ENCODE results near the gene ACOT7.
"Not testable (repeated sequence)": the region's sequence is repeated elsewhere in the genome, so short reads cannot be mapped to it uniquely, and the experiment has no call there.

ACOT7 gene

GRCh38 chr1:6431645-6432579, 38.3 kb upstream of the ACOT7 start:
- H3K9me3 ChIP-seq (ENCODE audit: control insufficient read depth, low read length); H3K36me3 ChIP-seq (ENCODE audit: control insufficient read depth, insufficient read depth, low read length); DNase-seq; H3K27ac ChIP-seq (ENCODE audit: insufficient read depth, low read length, poor library complexity, severe bottlenecking); H3K4me3 ChIP-seq (ENCODE audit: insufficient read depth, low read depth, low read length, poor library complexity, severe bottlenecking); H3K4me1 ChIP-seq (ENCODE audit: control insufficient read depth, insufficient read depth, low read length, poor library complexity, severe bottlenecking); H3K27me3 ChIP-seq (replicated peaks; ENCODE audit: control insufficient read depth, insufficient read depth, low read length, poor library complexity, severe bottlenecking): not testable (repeated sequence)

DNA sequence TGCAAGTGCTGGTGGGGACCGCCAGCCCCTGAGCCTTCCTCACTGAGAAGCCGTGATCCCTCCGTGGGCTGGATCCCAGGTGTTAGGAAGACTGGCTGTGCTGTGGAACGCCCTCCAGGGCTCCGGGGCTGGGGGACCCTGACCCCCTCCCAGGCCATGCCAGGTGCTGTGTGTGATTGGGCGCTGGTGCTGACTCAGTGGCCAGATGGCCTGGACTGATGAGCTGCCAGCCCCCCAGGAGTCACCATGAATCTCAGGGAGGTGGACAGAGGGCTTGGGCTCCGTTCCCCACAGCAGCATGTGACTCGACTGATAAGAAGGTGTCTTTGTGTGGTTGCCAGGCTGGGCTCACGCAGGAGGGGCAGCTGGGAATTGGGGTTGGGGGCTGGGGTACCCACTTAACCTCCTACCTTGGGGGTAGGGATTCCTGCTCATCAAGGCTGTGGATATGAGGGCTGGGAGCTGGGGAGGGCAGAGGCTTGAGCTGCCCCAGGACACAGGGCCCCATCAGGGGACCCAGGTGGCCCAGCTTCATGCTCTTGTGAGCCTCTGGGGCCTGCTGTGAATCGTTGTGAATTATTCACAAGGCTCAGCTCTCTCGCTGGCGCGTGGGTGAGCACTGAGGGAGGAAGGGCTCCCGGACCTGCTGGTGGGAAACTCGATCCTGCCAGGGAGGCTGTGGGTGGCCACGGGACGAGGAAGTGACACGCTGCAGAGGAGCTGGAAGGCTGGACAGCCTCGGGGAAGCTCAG, 36.3 kb upstream of the ACOT7 start:
- DNase-seq; H3K9me3 ChIP-seq (ENCODE audit: control insufficient read depth, low read length); H3K4me1 ChIP-seq (ENCODE audit: control insufficient read depth, insufficient read depth, low read length, poor library complexity, severe bottlenecking); H3K4me3 ChIP-seq (ENCODE audit: insufficient read depth, low read depth, low read length, poor library complexity, severe bottlenecking); H3K36me3 ChIP-seq (ENCODE audit: control insufficient read depth, insufficient read depth, low read length); H3K27me3 ChIP-seq (replicated peaks; ENCODE audit: control insufficient read depth, insufficient read depth, low read length, poor library complexity, severe bottlenecking); H3K27ac ChIP-seq (ENCODE audit: insufficient read depth, low read length, poor library complexity, severe bottlenecking): not testable (repeated sequence)

DNA sequence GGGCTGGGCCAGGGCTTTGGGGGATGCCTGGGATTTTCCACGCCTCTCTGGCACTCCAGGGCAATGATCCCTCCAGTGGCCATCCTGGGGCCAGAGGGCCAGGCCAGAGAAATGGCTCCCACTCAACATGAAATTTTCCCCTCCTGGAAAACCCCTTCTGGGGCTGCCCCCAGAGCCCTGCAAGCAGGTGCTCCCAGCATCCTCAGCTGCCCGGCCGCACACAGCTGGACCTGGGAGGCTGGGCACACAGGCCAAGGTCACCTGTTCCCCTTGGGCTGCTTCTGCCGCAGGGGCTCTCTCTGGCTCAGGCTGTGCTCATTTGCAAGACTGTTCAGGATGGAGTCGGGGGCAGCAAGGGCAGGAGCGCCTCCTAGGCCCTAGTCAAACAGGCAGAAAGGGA, 34.9 kb upstream of the ACOT7 start:
- not testable (repeated sequence) for H3K27me3 ChIP-seq (replicated peaks; ENCODE audit: control insufficient read depth, insufficient read depth, low read length, poor library complexity, severe bottlenecking); DNase-seq; H3K36me3 ChIP-seq (ENCODE audit: control insufficient read depth, insufficient read depth, low read length); H3K27ac ChIP-seq (ENCODE audit: insufficient read depth, low read length, poor library complexity, severe bottlenecking); H3K4me3 ChIP-seq (ENCODE audit: insufficient read depth, low read depth, low read length, poor library complexity, severe bottlenecking); H3K9me3 ChIP-seq (ENCODE audit: control insufficient read depth, low read length)
- H3K4me1 ChIP-seq (ENCODE audit: control insufficient read depth, insufficient read depth, low read length, poor library complexity, severe bottlenecking) = peaks cover 16% of the 10 kb centered on the region

DNA sequence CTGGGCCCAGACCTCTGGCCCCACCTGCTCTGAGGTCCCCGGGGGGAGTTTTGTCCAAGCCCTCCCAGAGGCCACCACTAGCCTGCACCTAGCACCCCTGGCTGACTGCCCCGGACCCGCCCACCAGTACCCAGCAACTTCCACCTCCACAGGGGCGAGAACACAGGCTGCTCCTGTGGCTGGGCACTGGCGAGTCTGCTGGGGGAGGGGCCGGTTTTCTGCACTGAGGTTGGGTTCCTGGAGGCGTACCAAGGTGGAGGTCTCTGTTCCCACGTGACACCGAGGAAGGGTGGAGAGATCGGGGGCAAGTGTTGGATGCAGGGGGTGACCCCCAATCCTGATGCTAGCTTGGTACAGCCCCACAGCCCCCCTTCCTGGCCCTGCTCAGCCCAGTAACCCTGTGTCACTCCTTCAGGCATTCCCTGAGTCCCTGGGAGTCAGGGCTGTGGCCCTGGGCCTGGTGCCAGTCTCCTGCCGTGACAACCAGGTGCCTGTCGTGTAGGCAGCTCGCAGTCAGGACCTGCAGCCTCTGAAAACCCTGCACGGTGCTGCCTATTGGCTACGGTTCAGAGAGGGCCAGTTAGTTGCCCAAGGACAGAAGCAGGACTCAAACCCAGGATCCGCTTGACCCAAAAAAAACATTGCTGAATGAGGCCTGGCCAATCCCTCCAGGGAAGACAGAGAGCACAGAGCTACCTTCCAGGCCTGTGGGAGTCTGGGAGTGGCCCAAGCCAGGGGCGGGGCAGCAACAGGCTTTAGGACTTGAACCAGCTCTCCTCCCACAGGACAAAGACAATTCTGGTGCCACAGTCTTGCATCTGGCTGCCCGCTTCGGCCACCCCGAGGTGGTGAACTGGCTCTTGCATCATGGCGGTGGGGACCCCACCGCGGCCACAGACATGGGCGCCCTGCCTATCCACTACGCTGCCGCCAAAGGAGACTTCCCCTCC, 34.1 kb upstream of the ACOT7 start:
- Histone ChIP-seq H3K27me3 (replicated peaks; ENCODE audit: control insufficient read depth, insufficient read depth, low read length, poor library complexity, severe bottlenecking) (peaks cover 8% of the 10 kb centered on the region), H3K9me3 (ENCODE audit: control insufficient read depth, low read length) (no peaks in the 10 kb centered on the region), H3K4me1 (ENCODE audit: control insufficient read depth, insufficient read depth, low read length, poor library complexity, severe bottlenecking) (peaks cover 18% of the 10 kb centered on the region), H3K4me3 (ENCODE audit: insufficient read depth, low read depth, low read length, poor library complexity, severe bottlenecking) (no peak overlapping the region), H3K27ac (ENCODE audit: insufficient read depth, low read length, poor library complexity, severe bottlenecking) (no peak overlapping the region), H3K36me3 (ENCODE audit: control insufficient read depth, insufficient read depth, low read length) (no peaks in the 10 kb centered on the region)
- no peak for DNase-seq

- H3K36me3 ChIP-seq (ENCODE audit: control insufficient read depth, insufficient read depth, low read length) = no peaks in the 10 kb centered on the region
- H3K27me3 ChIP-seq (replicated peaks; ENCODE audit: control insufficient read depth, insufficient read depth, low read length, poor library complexity, severe bottlenecking) = peaks cover 8% of the 10 kb centered on the region
- no peak for DNase-seq
- no peaks in the 10 kb centered on the region for H3K9me3 ChIP-seq (ENCODE audit: control insufficient read depth, low read length)
- peaks cover 18% of the 10 kb centered on the region for H3K4me1 ChIP-seq (ENCODE audit: control insufficient read depth, insufficient read depth, low read length, poor library complexity, severe bottlenecking)
- H3K27ac ChIP-seq (ENCODE audit: insufficient read depth, low read length, poor library complexity, severe bottlenecking) = no peak overlapping the region
- no peak overlapping the region for H3K4me3 ChIP-seq (ENCODE audit: insufficient read depth, low read depth, low read length, poor library complexity, severe bottlenecking)
Measured at GRCh38 chr1:6426972-6427350, 33.4 kb upstream of the ACOT7 start.

- Histone ChIP-seq H3K4me1 (ENCODE audit: control insufficient read depth, insufficient read depth, low read length, poor library complexity, severe bottlenecking) (peaks cover 18% of the 10 kb centered on the region), H3K27ac (ENCODE audit: insufficient read depth, low read length, poor library complexity, severe bottlenecking) (no peak overlapping the region), H3K9me3 (ENCODE audit: control insufficient read depth, low read length) (no peaks in the 10 kb centered on the region), H3K27me3 (replicated peaks; ENCODE audit: control insufficient read depth, insufficient read depth, low read length, poor library complexity, severe bottlenecking) (peaks cover 9% of the 10 kb centered on the region), H3K4me3 (ENCODE audit: insufficient read depth, low read depth, low read length, poor library complexity, severe bottlenecking) (no peak overlapping the region), H3K36me3 (ENCODE audit: control insufficient read depth, insufficient read depth, low read length) (no peaks in the 10 kb centered on the region)
- DNase-seq = no peak
Measured at GRCh38 chr1:6426277-6426971, 32.9 kb upstream of the ACOT7 start.

- no peaks in the 10 kb centered on the region for H3K9me3 ChIP-seq (ENCODE audit: control insufficient read depth, low read length)
- no peak overlapping the region for H3K4me3 ChIP-seq (ENCODE audit: insufficient read depth, low read depth, low read length, poor library complexity, severe bottlenecking)
- H3K27ac ChIP-seq (ENCODE audit: insufficient read depth, low read length, poor library complexity, severe bottlenecking) = no peak overlapping the region
- no peak for DNase-seq
- peaks cover 16% of the 10 kb centered on the region for H3K27me3 ChIP-seq (replicated peaks; ENCODE audit: control insufficient read depth, insufficient read depth, low read length, poor library complexity, severe bottlenecking)
- H3K4me1 ChIP-seq (ENCODE audit: control insufficient read depth, insufficient read depth, low read length, poor library complexity, severe bottlenecking) = peaks cover 18% of the 10 kb centered on the region
- no peaks in the 10 kb centered on the region for H3K36me3 ChIP-seq (ENCODE audit: control insufficient read depth, insufficient read depth, low read length)
Measured at GRCh38 chr1:6425658-6426057, 32.1 kb upstream of the ACOT7 start.

- no peak for DNase-seq
- H3K27ac ChIP-seq (ENCODE audit: insufficient read depth, low read length, poor library complexity, severe bottlenecking) = no peak within 1 kb of the TSS
- peak within 1 kb of the TSS; percentile 11 for H3K4me3 ChIP-seq (ENCODE audit: insufficient read depth, low read depth, low read length, poor library complexity, severe bottlenecking)
- no peaks in the 10 kb centered on the region for H3K36me3 ChIP-seq (ENCODE audit: control insufficient read depth, insufficient read depth, low read length)
- no peaks in the 10 kb centered on the region for H3K9me3 ChIP-seq (ENCODE audit: control insufficient read depth, low read length)
- peaks cover 24% of the 10 kb centered on the region for H3K27me3 ChIP-seq (replicated peaks; ENCODE audit: control insufficient read depth, insufficient read depth, low read length, poor library complexity, severe bottlenecking)
- H3K4me1 ChIP-seq (ENCODE audit: control insufficient read depth, insufficient read depth, low read length, poor library complexity, severe bottlenecking) = peaks cover 25% of the 10 kb centered on the region
Measured at GRCh38 chr1:6424619-6425593, 31.3 kb upstream of the ACOT7 start, which contains the start of gene ESPN. Gene ESPN, plus strand, starts transcription at chr1:6424776. Its CDS starts 180 bp downstream, at chr1:6424956.
